Stimulated activated CD8-positive, alpha-beta memory T cell treated with anti-CD3 and anti-CD28 coated beads, Interleukin-4, amount 100 ng/mL, for 4 hours (primary cell): ENCODE data around the gene TNFRSF1B.

Source experiments
- DNase-seq, 2 donors: peaks; one replicate each; pipeline ENCODE4 v3.0.0-alpha.2; 2020; ENCODE audit warnings: low read depth in 2 of 2, low spot score in 1 of 2

TNFRSF1B gene

DNA sequence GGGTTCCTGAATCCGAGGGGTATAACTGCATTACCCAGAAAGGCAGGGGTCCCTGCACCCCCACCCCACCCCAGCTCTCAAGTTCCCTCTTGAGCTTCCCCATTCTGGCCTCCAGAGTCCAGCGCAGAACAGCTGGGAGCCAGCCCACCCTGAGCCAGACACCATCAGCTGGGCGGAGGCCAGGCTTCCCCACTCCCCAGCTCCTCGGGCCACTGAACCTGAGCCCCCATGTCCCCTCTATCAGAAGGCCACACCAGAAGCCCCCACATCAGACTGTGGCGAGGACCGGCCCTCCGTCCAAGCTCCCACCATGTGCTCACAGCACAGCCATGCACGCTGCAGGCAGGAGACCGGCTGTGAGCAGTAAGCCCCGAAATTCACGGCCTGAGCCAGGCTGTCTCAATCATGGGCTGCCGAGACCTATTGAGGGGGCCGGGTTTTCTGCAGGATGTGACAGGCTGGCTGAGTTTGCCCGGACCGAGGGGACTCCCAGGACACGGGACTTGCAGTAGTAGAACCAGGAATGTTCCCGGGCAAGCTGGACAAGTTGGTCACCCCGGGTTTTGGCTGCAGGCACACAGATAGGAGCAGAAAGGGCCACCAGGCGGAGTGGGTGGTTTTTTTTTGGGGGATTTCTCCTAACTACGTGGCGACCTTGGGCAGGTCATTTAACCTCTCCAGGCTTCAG is 25.5 kb upstream of the TNFRSF1B start:
- DNase-seq = no peak

DNA sequence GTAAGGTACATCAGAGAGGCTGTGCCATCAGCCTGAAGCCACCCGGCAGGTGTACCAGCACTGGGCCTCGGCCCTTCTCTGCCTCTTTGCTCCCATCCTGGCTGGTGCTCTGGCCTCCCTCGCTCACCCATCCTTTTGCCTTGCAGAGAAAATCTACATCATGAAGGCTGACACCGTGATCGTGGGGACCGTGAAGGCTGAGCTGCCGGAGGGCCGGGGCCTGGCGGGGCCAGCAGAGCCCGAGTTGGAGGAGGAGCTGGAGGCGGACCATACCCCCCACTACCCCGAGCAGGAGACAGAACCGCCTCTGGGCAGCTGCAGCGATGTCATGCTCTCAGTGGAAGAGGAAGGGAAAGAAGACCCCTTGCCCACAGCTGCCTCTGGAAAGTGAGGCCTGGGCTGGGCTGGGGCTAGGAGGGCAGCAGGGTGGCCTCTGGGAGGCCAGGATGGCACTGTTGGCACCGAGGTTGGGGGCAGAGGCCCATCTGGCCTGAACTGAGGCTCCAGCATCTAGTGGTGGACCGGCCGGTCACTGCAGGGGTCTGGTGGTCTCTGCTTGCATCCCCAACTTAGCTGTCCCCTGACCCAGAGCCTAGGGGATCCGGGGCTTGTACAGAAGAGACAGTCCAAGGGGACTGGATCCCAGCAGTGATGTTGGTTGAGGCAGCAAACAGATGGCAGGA is 24.5 kb upstream of the TNFRSF1B start:
- no peak for DNase-seq

DNA sequence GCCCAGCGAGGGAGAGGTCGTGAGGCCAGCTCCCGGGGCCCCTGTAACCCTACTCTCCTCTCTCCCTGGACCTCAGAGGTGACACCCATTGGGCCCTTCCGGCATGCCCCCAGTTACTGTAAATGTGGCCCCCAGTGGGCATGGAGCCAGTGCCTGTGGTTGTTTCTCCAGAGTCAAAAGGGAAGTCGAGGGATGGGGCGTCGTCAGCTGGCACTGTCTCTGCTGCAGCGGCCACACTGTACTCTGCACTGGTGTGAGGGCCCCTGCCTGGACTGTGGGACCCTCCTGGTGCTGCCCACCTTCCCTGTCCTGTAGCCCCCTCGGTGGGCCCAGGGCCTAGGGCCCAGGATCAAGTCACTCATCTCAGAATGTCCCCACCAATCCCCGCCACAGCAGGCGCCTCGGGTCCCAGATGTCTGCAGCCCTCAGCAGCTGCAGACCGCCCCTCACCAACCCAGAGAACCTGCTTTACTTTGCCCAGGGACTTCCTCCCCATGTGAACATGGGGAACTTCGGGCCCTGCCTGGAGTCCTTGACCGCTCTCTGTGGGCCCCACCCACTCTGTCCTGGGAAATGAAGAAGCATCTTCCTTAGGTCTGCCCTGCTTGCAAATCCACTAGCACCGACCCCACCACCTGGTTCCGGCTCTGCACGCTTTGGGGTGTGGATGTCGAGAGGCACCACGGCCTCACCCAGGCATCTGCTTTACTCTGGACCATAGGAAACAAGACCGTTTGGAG is 23.7 kb upstream of the TNFRSF1B start:
- DNase-seq = no peak

DNA sequence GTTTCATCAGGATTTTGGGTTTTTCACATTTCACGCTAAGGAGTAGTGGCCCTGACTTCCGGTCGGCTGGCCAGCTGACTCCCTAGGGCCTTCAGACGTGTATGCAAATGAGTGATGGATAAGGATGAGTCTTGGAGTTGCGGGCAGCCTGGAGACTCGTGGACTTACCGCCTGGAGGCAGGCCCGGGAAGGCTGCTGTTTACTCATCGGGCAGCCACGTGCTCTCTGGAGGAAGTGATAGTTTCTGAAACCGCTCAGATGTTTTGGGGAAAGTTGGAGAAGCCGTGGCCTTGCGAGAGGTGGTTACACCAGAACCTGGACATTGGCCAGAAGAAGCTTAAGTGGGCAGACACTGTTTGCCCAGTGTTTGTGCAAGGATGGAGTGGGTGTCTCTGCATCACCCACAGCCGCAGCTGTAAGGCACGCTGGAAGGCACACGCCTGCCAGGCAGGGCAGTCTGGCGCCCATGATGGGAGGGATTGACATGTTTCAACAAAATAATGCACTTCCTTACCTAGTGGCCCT is 23.1 kb upstream of the TNFRSF1B start:
- no peak for DNase-seq

DNA sequence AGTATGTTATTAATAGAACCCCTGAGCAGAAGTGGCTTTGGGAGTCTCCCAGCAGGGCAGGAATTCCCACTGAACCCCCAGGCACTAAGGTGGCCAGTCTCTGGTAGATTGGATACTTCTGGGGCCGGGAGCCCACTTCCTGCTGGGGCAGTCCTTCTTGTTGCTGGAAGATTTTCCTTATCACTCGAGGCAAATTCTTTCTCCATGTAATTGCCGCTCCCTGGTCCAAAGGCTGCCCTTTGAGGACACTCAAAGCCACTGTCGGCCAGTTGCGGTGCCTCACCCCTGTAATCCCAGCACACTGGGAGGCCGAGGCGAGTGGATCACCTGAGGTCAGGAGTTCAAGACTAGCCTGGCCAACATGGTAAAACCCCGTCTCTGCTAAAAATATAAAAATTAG is 22.6 kb upstream of the TNFRSF1B start:
- DNase-seq = no peak

DNA sequence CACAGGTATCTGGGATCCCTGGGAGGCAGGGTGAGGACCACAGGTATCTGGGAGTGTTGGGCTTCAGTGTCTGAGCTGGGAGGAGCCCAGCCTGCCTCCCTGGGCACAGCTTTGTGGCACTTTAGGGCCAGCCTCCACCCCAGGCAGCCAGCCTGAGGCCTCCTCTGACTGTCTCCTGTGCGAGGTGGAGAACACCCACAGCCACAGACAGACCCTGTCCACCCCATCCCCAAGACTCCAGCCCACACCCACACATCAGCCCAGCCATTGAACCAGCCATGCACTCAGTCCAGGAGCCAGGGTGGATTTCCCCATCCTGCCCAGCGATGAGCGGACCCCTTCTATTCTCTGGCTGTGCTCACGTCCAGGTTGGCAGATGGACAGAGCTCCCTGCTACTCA is 21.8 kb upstream of the TNFRSF1B start:
- DNase-seq = no peak

DNA sequence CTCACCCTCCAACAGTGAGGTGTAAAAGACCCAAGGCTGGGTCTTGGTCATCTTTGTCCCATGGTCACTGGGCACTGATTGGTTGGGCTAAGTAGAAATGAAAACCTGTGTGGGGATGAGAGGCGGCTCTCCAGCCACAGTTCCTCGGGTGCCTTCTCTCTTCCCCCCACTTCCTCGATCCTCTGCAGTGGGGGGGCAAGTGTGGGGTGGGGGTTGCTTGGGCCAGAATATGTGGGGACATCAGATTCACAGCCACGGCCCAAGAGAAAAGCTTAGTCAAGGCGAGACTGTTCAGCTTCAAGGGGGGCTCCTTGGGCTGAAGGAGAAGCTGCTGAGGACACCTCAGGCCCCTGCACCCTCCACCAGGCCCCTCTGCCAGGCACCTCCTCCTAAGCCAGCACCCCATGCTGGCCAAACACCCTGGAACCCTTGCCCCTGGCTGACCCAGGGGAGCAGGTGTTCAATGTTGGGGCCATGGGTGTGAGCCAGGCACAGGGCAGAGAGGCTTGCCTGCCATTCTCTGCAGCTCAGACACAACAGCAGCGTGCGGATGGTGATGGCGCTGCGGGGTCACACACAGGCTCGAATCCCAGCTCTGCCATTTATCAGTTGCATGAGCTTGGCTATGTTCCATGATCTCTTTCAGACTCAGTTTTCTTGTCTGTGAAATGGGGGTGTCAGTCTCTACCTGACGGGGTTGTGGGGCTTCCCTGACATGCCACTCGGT is 21.0 kb upstream of the TNFRSF1B start:
- no peak for DNase-seq

DNA sequence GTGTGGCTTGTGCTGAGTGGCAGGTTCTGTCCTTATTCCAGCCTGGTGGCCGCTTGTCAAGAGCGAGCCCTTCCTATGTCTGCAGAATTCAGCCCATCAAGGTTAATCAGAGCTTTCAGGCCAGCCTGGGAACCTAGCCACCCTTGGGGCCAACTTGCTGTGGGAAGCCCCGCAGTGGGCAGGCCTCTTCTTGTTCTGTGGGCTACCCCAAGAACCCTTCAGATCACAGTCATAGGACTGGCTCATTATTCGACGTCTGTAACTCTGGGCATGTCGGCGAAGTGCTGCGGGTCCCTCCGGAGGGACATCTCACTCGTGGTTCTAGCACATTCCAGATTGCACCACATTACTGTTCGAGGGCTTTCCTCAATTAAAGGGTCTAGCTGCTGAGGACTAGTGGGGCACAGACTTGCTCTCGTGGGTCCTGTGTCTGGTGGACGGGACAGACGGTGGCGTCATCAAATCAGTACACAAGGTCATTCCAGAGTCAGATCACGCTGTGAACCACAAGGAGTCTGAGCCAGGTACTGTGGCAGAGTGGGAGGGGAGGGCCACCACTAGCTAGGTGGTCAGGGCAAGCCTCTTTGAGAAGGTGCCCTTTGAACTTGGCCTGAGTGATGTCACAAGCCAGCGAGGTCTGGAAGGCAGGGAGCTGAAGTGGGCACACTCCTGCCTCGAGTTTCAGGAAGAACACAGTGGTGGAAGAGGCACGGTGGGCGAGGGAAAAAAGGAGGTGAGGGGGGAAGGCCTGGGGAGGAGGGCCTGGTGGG is 20.3 kb upstream of the TNFRSF1B start:
- DNase-seq = no peak

DNA sequence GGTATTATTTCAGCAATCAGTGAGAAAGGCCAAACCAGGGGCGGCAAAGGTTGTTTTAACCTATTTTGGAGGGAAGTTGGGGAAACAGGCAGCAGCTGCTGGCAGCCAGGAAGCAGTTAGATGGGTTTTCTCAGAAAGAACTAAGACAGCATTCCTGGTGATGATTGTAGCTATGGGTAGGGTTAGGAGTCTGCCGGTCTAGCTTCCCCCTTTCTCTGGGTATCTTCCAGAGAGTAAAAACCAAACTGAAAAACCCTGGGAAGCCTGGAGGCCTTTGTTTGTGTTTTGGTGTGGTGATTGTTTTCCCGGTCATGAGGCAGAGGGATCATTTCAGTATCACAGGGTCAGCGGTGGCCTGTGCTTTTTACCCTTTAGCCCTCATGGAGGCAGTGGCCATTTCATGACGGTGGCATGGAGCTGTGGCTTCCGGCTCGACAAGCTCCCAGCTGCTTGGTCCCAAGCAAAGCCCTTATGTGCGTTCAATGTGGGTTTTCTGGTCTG is 19.5 kb upstream of the TNFRSF1B start:
- no peak for DNase-seq

DNA sequence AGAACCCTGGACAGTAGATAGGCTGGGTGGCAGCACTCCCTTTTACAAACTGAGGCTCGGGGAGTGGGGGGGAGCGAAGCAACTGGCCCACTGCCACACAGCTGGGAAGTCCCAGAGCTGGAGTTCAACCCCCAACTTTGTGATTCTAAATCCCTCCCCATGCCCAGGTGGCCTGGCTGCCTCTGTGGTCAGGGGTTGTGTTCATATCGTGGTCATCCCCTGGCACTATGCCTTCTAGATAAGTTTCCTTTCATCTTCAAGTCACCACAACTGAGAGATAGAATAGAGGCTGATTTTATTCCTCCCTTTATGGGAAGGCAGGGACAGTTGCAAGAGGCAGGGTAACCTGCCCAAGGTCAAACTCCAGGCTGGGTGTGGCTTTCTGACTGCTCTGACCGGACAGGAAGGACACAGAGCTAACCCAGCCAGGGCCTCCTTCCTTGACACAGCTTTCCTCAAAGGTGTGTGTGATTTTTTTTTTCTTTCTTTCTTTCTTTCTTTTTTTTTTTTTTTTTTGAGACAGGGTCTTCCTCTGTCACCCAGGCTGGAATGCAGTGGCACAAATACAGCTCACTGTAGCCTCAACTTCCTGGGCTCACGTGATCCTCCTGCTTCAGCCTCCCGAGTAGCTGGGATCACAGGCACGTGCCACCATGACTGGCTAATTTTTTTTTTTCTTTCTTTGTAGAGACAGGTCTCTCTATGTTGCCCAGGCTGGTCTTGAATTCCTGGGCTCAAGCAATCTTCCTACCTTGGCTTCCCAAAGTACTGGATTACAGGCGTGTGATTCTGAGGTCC is 18.4 kb upstream of the TNFRSF1B start:
- no peak for DNase-seq

DNA sequence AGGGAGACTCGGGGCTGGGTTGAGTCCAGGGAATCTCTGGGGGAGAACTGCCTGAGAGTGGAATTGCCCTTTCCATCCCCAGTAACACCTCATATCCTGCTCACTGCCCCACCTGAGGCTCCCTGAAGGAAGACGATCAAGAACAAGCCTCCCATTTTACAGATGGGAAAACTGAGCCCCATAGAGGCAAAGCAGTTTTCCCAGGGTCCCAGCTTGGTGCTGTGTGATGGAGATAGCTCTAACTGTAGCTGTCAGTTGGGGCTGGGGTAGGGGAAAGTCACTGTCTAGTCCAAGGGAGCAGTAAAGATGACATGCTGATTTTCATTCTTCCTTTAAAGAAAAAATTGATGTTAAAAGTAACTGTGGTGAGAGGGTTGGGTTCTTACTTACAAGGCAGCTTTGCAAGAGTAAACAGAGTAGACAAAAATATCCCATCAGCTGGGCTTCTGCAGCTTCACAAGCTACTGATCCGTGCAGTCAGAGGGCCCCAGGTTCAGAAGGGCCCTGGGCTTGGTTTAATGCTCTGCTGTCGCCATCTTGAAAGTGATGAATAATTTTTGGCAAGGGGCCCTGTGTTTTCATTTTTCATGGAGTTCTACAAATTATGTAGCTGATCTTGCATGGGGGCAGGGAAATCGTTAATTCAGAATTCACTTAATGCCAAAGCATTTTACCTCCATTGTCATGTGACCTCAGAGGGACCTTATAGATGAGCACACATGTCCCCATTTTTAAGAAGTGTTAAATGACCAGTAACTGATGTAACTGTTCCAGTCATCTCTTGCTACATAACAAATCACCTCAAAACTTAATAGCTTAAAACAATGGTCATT is 17.6 kb upstream of the TNFRSF1B start:
- no peak for DNase-seq

DNA sequence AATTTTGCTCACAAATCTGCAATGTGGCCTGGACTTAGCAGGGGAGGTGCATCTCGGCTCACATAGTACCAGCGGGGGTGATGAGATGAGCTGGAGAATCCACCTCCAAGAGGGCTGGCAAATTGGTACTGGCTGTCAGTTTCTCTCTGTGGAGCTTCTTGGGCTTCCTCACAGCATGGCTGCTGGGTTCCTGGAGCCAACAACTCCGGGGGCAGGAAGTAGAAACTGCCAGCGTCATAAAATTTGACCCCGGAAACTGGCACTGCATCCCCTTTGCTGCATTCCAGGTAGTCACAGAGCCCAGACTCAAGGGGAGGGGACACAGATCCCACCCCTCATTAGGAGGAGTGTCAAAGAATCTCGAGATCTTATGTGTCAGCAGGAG is 17.0 kb upstream of the TNFRSF1B start:
- no peak for DNase-seq

DNA sequence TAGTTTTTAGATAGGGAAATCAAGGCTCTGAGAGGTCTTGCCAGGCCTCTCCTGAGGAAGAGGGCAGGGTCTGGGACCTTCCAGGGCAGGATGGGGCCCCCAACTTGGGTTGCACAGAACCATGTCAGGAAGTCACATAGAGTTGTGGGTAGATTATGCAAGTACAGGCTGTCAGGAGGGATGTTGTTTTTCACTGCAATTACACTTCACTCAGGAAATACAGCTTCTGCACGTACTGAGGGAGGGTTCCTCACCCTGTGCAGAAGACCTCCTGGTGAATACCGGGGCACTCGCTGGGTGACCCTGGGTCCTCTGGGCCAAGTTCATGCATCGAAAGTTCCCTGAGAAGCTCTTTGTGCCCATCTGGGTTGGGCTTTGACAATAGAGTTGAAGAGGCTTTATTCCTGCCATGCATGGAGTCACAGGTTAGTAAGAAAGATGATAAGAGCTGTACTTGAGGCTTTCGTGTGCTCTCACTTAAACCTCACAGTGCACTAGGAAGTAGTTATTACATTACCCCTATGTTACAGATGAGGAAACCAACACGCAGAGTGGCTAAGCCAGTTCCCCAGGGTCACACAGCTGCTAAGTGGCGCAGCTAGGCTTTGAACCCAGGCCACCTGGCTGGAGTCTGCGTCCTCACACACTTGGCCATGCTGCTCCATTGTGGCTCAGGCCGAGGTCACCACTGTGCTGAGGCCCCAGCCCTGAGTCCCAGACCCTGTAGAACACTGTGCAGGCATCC is 16.2 kb upstream of the TNFRSF1B start:
- no peak for DNase-seq

DNA sequence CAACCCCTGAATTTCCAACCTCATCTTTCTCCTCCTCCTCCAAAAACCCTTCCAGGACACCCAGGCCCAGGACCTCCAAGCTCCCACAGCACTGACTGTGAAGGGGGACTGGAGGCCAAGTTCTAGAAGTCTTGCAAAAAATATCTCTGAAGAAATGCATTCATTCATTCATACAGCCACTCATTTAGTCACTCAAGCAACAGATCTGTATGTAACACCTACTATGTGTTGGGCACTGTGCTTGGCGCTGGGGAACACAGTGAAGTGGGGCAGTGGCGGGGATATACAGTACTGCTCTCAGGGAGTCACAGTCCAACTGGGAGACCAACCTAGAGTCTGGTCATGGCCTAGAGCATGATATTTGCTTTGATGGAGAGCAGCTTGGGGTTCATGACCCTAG is 15.3 kb upstream of the TNFRSF1B start:
- DNase-seq = no peak

DNA sequence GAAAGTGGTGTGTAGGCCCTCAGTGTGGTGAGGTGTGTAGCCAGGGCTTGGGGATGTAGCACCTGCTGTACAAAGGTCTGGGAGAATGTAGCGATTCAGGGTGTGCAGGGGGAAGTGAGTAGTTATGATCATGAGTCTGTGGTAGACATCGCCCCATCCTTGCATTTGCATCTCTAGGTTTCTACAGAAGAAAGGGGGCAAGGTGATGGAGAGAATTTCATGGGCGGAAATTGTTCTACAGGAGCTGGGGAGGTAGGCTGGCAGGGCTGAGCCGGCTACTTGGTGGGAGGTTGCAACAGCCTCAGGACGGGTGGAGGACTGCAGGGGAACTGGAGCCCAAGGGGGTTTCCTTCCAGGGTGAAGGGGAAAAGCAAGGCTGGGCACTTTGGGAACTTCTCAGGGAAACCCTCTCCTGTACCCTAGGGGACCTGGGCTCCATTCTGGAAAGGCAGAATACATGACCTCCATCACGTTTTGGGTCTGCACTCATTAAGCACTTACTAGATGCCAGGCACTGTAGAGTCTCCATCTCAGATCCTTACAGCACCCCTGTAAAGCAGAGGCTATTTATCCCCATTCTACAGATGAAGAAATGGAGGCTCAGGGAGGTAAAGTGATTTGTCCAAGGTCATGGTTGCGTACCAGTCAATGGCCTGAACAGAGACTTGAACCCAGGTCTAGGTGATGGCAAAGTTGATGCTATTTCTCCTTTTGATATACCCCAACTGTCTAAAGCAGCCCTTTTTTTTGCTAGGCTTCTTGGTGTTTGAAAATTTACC is 14.5 kb upstream of the TNFRSF1B start:
- DNase-seq = no peak

DNA sequence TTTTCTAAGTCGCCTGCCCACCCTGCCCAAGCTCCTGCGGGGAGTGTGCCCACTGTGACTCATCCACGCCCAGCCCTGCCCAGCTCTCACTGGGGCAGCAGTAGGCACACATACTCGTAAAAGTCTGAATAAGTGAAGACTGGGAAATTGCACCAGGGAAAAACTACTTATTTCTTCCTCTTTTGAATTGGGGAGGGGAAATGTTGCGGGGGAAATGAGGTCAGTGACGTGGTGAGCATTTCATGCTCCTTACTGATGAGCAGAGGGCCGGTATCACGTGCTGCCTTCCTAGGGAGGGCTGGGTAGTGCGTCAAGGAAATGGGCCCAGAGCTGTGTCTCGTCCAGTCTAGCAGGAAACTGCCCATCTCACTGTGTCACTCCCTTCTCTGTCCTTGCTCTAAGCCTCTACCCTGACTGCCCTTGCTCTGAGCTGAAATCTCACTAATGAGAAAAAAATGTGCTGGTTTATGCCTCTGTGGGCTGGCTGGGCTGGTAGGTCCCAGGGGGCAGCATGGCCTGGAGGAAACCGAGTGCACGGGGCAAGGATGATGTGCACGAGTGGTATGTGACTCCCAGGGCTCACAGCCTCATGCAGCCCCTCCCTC is 13.5 kb upstream of the TNFRSF1B start:
- no peak for DNase-seq

DNA sequence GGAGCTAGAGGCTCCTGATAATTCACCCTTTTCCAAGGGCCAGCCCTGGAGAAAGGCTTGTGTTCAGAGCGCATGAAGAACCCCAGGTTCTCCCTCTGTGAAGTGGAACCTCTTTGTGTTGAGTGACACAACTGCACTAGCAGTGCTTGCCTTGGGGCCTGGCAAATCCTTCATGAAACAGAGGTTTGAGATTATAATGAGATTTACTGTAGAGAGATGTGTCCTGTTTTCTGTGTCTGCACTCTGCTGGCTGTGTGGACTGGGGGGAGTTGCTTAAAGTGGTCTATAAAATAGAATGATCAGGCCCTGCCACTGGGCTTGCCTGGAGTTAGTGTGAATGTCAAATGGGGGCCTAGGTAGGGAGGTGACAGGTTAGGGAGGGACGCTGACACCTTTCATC is 11.5 kb upstream of the TNFRSF1B start:
- DNase-seq = no peak
